ENCODE data around the gene OSTF1.

OSTF1 gene

DNA sequence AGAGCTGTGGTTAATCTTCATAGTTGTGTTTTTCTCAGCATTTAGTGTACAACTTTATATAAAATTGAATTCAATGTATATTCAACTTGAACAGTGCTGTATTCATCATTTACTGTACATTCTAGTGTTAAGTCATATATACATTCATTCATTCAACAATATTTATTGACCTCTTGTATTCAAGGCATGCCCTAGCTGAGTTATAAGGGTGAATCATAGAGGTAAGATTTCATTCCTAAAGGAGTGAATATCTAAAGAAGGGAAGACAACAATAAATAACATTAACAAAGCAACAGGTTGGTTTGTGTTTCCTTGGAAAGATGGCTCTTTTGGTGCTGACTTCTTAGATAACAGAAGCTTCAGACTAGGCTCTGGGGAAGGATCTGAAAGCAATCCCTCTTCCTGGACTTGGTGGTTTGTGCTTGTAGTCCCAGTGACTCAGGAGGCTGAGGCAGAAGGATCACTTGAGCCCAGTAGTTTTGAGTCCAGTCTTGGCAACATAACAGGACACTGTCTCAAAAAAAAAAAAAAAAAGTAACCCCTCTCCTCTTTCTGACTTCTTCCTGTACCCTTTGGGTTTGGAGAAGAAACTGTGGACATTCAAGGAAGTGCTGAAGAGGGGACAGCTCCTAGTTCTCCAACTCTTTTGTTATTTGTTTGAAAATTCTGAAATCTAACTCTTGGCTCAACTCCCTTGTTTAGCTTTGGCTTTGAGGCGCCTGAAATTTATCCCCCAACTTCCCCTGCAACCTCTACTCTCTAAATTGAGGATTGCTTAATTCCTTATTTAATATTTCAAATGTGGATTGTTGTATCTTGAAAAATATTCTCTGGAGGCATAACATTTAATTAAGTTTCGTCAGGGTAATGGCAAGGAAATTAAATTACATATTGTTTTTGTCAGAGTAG, 80.2 kb downstream of the OSTF1 start:
- DNase-seq (ENCODE audit: low read depth): no peak
- H3K4me3 ChIP-seq (ENCODE audit: low read depth, low read length): no peak overlapping the region
- TF ChIP-seq POLR2A (IDR thresholded peaks at IDR 0.05; ENCODE audit: extremely low read depth, insufficient read length): no peak
- TF ChIP-seq, protein P1, sequence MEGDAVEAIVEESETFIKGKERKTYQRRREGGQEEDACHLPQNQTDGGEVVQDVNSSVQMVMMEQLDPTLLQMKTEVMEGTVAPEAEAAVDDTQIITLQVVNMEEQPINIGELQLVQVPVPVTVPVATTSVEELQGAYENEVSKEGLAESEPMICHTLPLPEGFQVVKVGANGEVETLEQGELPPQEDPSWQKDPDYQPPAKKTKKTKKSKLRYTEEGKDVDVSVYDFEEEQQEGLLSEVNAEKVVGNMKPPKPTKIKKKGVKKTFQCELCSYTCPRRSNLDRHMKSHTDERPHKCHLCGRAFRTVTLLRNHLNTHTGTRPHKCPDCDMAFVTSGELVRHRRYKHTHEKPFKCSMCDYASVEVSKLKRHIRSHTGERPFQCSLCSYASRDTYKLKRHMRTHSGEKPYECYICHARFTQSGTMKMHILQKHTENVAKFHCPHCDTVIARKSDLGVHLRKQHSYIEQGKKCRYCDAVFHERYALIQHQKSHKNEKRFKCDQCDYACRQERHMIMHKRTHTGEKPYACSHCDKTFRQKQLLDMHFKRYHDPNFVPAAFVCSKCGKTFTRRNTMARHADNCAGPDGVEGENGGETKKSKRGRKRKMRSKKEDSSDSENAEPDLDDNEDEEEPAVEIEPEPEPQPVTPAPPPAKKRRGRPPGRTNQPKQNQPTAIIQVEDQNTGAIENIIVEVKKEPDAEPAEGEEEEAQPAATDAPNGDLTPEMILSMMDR (IDR thresholded peaks at IDR 0.05; ENCODE audit: low read depth, low read length): no peak
- no peak for TF ChIP-seq MYC (IDR thresholded peaks at IDR 0.05; ENCODE audit: low read depth, low read length)
- TF ChIP-seq, protein P2, sequence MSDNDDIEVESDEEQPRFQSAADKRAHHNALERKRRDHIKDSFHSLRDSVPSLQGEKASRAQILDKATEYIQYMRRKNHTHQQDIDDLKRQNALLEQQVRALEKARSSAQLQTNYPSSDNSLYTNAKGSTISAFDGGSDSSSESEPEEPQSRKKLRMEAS (IDR thresholded peaks at IDR 0.05; ENCODE audit: low read depth, low read length): no peak

DNA sequence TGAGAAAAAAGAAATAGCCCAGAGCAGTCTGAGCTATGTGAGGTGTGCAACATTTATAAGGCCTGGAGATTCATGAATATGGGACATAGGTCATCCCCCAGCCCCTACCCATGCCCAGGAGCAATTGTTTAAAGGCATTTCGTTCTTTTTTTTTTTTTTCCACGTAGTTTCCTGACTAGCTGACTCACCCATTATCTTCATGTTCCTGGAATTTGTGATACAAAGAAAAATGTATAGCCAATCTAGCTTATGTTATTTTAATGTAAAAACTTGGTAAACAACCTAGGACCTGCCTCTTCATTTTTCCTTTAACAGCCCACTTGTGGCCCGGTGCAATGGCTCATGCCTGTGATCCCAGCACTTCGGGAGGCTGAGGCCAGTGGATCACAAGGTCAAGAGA, 81.3 kb downstream of the OSTF1 start:
- H3K4me3 ChIP-seq (ENCODE audit: low read depth, low read length): no peak overlapping the region
- no peak for DNase-seq (ENCODE audit: low read depth)
- TF ChIP-seq, protein P2 (IDR thresholded peaks at IDR 0.05; ENCODE audit: low read depth, low read length): no peak
- TF ChIP-seq POLR2A (IDR thresholded peaks at IDR 0.05; ENCODE audit: extremely low read depth, insufficient read length) (no peak), MYC (IDR thresholded peaks at IDR 0.05; ENCODE audit: low read depth, low read length) (no peak)
- TF ChIP-seq, protein P1 (IDR thresholded peaks at IDR 0.05; ENCODE audit: low read depth, low read length): no peak

DNA sequence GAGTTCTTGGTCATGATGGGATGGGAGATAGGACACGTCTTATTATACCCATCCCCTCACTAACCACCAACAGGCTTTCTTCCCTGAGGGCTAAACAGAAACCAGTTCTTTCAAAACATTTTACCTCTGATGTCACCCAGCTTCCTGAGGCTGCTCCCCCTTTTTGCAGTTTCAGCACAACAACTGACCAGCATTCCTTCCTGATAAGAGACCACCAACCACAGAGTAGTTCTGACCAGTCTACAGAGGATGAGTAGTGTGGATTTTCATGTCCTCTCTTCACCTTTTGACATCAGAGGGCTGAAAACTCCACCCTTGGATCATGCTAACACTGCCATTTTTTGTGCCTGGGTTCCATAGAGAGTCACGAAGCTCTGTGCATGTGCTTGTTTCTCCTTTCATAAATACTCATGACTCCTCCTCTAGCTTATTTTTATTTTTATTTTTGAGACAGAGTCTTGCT, 82.6 kb downstream of the OSTF1 start:
- no peak overlapping the region for H3K4me3 ChIP-seq (ENCODE audit: low read depth, low read length)
- DNase-seq (ENCODE audit: low read depth): peak; percentile 12
- no peak for TF ChIP-seq MYC (IDR thresholded peaks at IDR 0.05; ENCODE audit: low read depth, low read length)
- TF ChIP-seq, protein P2 (IDR thresholded peaks at IDR 0.05; ENCODE audit: low read depth, low read length): no peak
- TF ChIP-seq, protein P1 (IDR thresholded peaks at IDR 0.05; ENCODE audit: low read depth, low read length): no peak
- no peak for TF ChIP-seq POLR2A (IDR thresholded peaks at IDR 0.05; ENCODE audit: extremely low read depth, insufficient read length)

DNA sequence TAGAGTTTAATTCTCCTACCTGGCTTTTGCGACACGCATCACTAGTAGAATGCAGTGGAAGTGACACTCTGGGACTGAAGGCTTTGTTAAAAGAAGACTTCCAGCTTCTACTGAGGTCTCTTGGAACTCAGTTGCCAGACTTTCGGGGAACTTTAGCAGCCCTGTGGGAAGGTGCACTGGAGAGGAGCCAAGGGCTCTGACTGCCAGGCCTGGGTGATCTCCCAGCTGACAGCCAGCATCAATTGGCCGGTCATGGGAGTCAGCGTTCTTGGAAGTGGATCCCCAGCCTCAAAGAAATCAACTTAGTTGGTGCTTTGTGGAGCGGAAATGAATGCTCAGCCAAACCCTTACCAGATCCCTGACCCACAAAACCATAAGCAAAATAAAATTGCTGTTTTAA, 87.1 kb downstream of the OSTF1 start:
- no peak for TF ChIP-seq POLR2A (IDR thresholded peaks at IDR 0.05; ENCODE audit: extremely low read depth, insufficient read length)
- TF ChIP-seq, protein P2 (IDR thresholded peaks at IDR 0.05; ENCODE audit: low read depth, low read length): no peak
- TF ChIP-seq MYC (IDR thresholded peaks at IDR 0.05; ENCODE audit: low read depth, low read length): no peak
- TF ChIP-seq, protein P1 (IDR thresholded peaks at IDR 0.05; ENCODE audit: low read depth, low read length): no peak
- H3K4me3 ChIP-seq (ENCODE audit: low read depth, low read length): no peak overlapping the region
- no peak for DNase-seq (ENCODE audit: low read depth)

DNA sequence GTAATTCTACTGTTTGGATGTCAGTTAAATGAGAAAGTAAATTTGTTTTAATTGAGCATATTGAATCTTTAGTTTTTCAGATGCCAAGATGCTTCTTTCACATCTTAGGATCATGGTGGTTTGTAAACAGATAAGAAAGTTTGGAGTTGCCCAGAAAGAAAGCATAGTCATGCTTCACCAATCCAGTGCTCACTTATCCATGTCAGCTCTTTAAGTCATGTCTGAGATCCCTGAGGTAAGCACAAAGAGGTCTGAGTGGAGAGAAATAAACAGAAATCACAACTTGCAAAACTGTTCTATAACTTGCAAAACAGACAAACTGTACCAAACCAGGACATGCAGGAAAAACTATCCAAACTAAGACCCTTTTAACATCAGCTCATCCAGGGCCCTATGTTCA, 87.7 kb downstream of the OSTF1 start:
- no peak for DNase-seq (ENCODE audit: low read depth)
- TF ChIP-seq POLR2A (IDR thresholded peaks at IDR 0.05; ENCODE audit: extremely low read depth, insufficient read length): no peak
- TF ChIP-seq, protein P1 (IDR thresholded peaks at IDR 0.05; ENCODE audit: low read depth, low read length): no peak
- TF ChIP-seq, protein P2 (IDR thresholded peaks at IDR 0.05; ENCODE audit: low read depth, low read length): no peak
- no peak for TF ChIP-seq MYC (IDR thresholded peaks at IDR 0.05; ENCODE audit: low read depth, low read length)

More for the DNA sequence above, 87.7 kb downstream of the OSTF1 start:
- no peak overlapping the region for H3K4me3 ChIP-seq (ENCODE audit: low read depth, low read length)

All from NB4 (cell line).